CD4-positive, alpha-beta T cell (primary cell): ENCODE measurements around the gene CUL4B. TPM values are rescaled to one million over a fixed set of nuclear protein-coding genes. Genes with fewer than 3 reads are reported as not detected.
"Not testable (repeated sequence)": the region's sequence is repeated elsewhere in the genome, so short reads cannot be mapped to it uniquely, and the experiment has no call there.

Experiments used
- ATAC-seq: fragments of 200-7000 bp; cut with Tn5 transposase; one replicate; pipeline ENCODE4 v1.10.0; 2022; ENCODE audit warnings: mild to moderate bottlenecking; ENCODE audit not compliant: poor library complexity
- CTCF ChIA-PET: fragments of 350-600 bp; sonication (Branson Sonifier 250); formaldehyde crosslinking; loops from one replicate; lab custom pipeline; 2021; ENCODE audit warnings: antibody characterized with exemption, inconsistent platforms; lab: Charles Lee
- POLR2A ChIA-PET: fragments of 350-600 bp; sonication (Branson Sonifier 250); formaldehyde crosslinking; loops from one replicate; lab custom pipeline; 2021; ENCODE audit warnings: antibody characterized with exemption, inconsistent platforms; lab: Charles Lee
- DNase-seq, 14 experiments: peaks; one replicate each; pipeline ENCODE4 v3.0.0-alpha.2; 2013 to 2020; ENCODE audit warnings: mixed read lengths in 2 of 14
- H3K27ac ChIP-seq, 2 donors: one replicate each; pipeline versions ENCODE4 v1.5.1 to v1.7.0; 2013; ENCODE audit warnings: low read length in 2 of 2, low read depth in 1 of 2, mild to moderate bottlenecking in 1 of 2
- H3K27me3 ChIP-seq, 2 experiments: 1 replicate in 1 of 2; 2 replicates in 1 of 2; pipeline versions ENCODE4 v1.6.1 to v1.7.0; 2013; ENCODE audit warnings: low read length in 2 of 2, control low read depth in 1 of 2, mild to moderate bottlenecking in 1 of 2, moderate library complexity in 1 of 2; ENCODE audit not compliant: insufficient read depth in 2 of 2, control insufficient read depth in 1 of 2
- H3K36me3 ChIP-seq: one replicate; pipeline ENCODE4 v1.6.1; 2013; ENCODE audit warnings: low read length, control low read depth; ENCODE audit not compliant: insufficient read depth
- H3K4me1 ChIP-seq: one replicate; pipeline ENCODE4 v1.6.1; 2013; ENCODE audit warnings: low read length, control low read depth; ENCODE audit not compliant: insufficient read depth
- H3K4me3 ChIP-seq: one replicate; pipeline ENCODE4 v1.5.1; 2013; ENCODE audit warnings: mild to moderate bottlenecking, low read length, moderate library complexity
- H3K9me3 ChIP-seq, 2 experiments: 1 replicate in 1 of 2; 2 replicates in 1 of 2; pipeline versions ENCODE4 v1.6.1 to v1.7.0; 2013; ENCODE audit warnings: low read length in 2 of 2, mild to moderate bottlenecking in 2 of 2, control low read depth in 1 of 2, moderate library complexity in 1 of 2; ENCODE audit not compliant: control insufficient read depth in 1 of 2, insufficient read depth in 1 of 2
- H3K27ac Mint-ChIP-seq: one replicate; pipeline ENCODE4 v1.8.0; 2020; ENCODE audit warnings: mixed read lengths
- H3K27me3 Mint-ChIP-seq: one replicate; pipeline ENCODE4 v1.8.0; 2021; ENCODE audit warnings: mixed read lengths
- H3K36me3 Mint-ChIP-seq: one replicate; pipeline ENCODE4 v1.8.0; 2021; ENCODE audit warnings: low read depth, mixed read lengths
- H3K4me1 Mint-ChIP-seq: one replicate; pipeline ENCODE4 v1.8.0; 2021; ENCODE audit warnings: low read depth, mixed read lengths
- H3K4me3 Mint-ChIP-seq: one replicate; pipeline ENCODE4 v1.8.0; 2020; ENCODE audit warnings: mild to moderate bottlenecking, mixed read lengths
- H3K9me3 Mint-ChIP-seq: one replicate; pipeline ENCODE4 v1.8.0; 2020; ENCODE audit warnings: mixed read lengths
- CTCF ChIP-seq: fragments of 200-600 bp; IDR thresholded peaks from one replicate; pipeline ENCODE4 v1.8.0; 2022; ENCODE audit warnings: antibody characterized with exemption, mild to moderate bottlenecking
- intact Hi-C, 2 experiments: fragments of 100-400 bp; cut with DNase I in 1 of 2; cut with micrococcal nuclease in 1 of 2; formaldehyde crosslinking; loops; one replicate each; pipeline versions ENCODE4 v1.15.1 to v1.9.0; 2023 to 2025; cut with DNase I, micrococcal nuclease
- total RNA-seq, 174 experiments: library from RNA in 2 of 174; stranded (reverse) in 2 of 174; gene quantifications; one replicate each; pipeline ENCODE4 v1.2.3 and lab custom pipeline; 2021 to 2026

Gene CUL4B
- total RNA-seq, 2 experiments from 2014 or later, result 32.1 to 34.1 TPM

- H3K4me3 Mint-ChIP-seq, result no peak overlapping the region
- no peaks in the 10 kb centered on the region for H3K4me1 ChIP-seq
- H3K27ac ChIP-seq, result no peak overlapping the region
- H3K4me3 ChIP-seq, result no peak overlapping the region
- intact Hi-C loops, result no loop called here
- H3K36me3 ChIP-seq, result no peaks in the 10 kb centered on the region
- no peaks in the 10 kb centered on the region for H3K4me1 Mint-ChIP-seq
- no peaks in the 10 kb centered on the region for H3K9me3 ChIP-seq
- no peak for TF ChIP-seq CTCF
- no peaks in the 10 kb centered on the region for H3K9me3 Mint-ChIP-seq
- no peak overlapping the region for H3K27ac Mint-ChIP-seq
- no peaks in the 10 kb centered on the region for H3K27me3 ChIP-seq
- H3K36me3 Mint-ChIP-seq, result no peaks in the 10 kb centered on the region
- no peak for ATAC-seq
- POLR2A ChIA-PET, result no interaction called here
- no peaks in the 10 kb centered on the region for H3K27me3 Mint-ChIP-seq
- CTCF ChIA-PET, result no interaction called here
- no peak for DNase-seq
Observed at GRCh38 chrX:120504569-120504968, 56.2 kb downstream of the CUL4B start.

GRCh38 chrX:120499301-120500072 is 61.3 kb downstream of the CUL4B start:
- no peak overlapping the region for H3K4me3 ChIP-seq
- H3K9me3 ChIP-seq, result no peaks in the 10 kb centered on the region
- DNase-seq, result no peak
- Mint-ChIP-seq H3K36me3 (no peaks in the 10 kb centered on the region), H3K27ac (no peak overlapping the region), H3K27me3 (no peaks in the 10 kb centered on the region), H3K4me3 (no peak overlapping the region), H3K9me3 (no peaks in the 10 kb centered on the region), H3K4me1 (peaks cover 5% of the 10 kb centered on the region)
- intact Hi-C loops, result loop anchor here (2.0 to 5.0 kb wide), 4 partner anchors 63 to 271 kb away; partner anchors contain the start of gene CUL4B (in 2 of the 2)
- no peak for TF ChIP-seq CTCF
- ChIA-PET POLR2A (no interaction called here), CTCF (no interaction called here)
- no peak overlapping the region for H3K27ac ChIP-seq
- H3K36me3 ChIP-seq, result no peaks in the 10 kb centered on the region
- no peaks in the 10 kb centered on the region for H3K27me3 ChIP-seq
- no peak for ATAC-seq
- no peaks in the 10 kb centered on the region for H3K4me1 ChIP-seq

- H3K9me3 ChIP-seq, H3K4me3 ChIP-seq, H3K9me3 Mint-ChIP-seq, DNase-seq, H3K27me3 ChIP-seq, H3K36me3 ChIP-seq, ATAC-seq, CTCF ChIA-PET, H3K27ac ChIP-seq, H3K4me3 Mint-ChIP-seq, intact Hi-C loops, POLR2A ChIA-PET, H3K27me3 Mint-ChIP-seq, H3K27ac Mint-ChIP-seq, H3K36me3 Mint-ChIP-seq: not testable (repeated sequence)
- H3K4me1 Mint-ChIP-seq, result peaks cover 24% of the 10 kb centered on the region
- H3K4me1 ChIP-seq, result peaks cover 17% of the 10 kb centered on the region
Observed at GRCh38 chrX:120490119-120490518, 70.6 kb downstream of the CUL4B start.
